WTC11 (cell line): Measurements from ENCODE around the gene CENPM. TPM values are rescaled to one million over a fixed set of nuclear protein-coding genes. Genes with fewer than 3 reads are reported as not detected.

Source experiments
- ATAC-seq: fragments of 200-7000 bp; cut with Tn5 transposase; 2 replicates; pipeline ENCODE4 v1.10.0; 2021; ENCODE audit warnings: mild to moderate bottlenecking, moderate library complexity
- CTCF ChIA-PET: fragments of 300-600 bp; sonication (Branson Sonifier 250); formaldehyde crosslinking; loops from one replicate; lab custom pipeline; 2021; ENCODE audit warnings: antibody characterized with exemption; lab: Charles Lee
- POLR2A ChIA-PET: fragments of 350-600 bp; sonication (Branson Sonifier 250); formaldehyde crosslinking; loops from one replicate; lab custom pipeline; 2021; ENCODE audit warnings: antibody characterized with exemption; lab: Charles Lee
- DNase-seq: peaks from one replicate; pipeline ENCODE4 v3.0.0; 2021; ENCODE audit warnings: low spot score
- H3K27ac Mint-ChIP-seq: 2 replicates; pipeline ENCODE4 v1.8.0; 2021; ENCODE audit warnings: mixed read lengths
- H3K27me3 Mint-ChIP-seq: 2 replicates; pipeline ENCODE4 v1.8.0; 2021; ENCODE audit warnings: low read depth, mild to moderate bottlenecking, moderate library complexity, mixed read lengths
- H3K36me3 Mint-ChIP-seq: 2 replicates; pipeline ENCODE4 v1.8.0; 2021; ENCODE audit warnings: mixed read lengths
- H3K4me1 Mint-ChIP-seq: 2 replicates; pipeline ENCODE4 v1.8.0; 2022; ENCODE audit warnings: mixed read lengths
- H3K4me3 Mint-ChIP-seq: 2 replicates; pipeline ENCODE4 v1.8.0; 2021; ENCODE audit warnings: mild to moderate bottlenecking, moderate library complexity, mixed read lengths
- H3K9me3 Mint-ChIP-seq: 2 replicates; pipeline ENCODE4 v1.8.0; 2021; ENCODE audit warnings: mixed read lengths
- AR ChIP-seq: fragments of 250-450 bp; sonication (Bioruptor Pico); IDR thresholded peaks from 2 replicates; pipeline ENCODE4 v1.9.0; 2021; ENCODE audit warnings: mild to moderate bottlenecking
- ATF3 ChIP-seq: sonication (generic); formaldehyde crosslinking; conservative IDR thresholded peaks from 2 replicates; pipeline ENCODE4 v1.8.1; 2022; ENCODE audit warnings: mild to moderate bottlenecking, missing genetic modification reagents
- CREM ChIP-seq: sonication (generic); formaldehyde crosslinking; IDR thresholded peaks from 2 replicates; pipeline ENCODE4 v1.8.1; 2022; ENCODE audit warnings: mild to moderate bottlenecking, missing genetic modification reagents, moderate library complexity
- ESRRA ChIP-seq: sonication (generic); formaldehyde crosslinking; IDR thresholded peaks from 2 replicates; pipeline ENCODE4 v1.8.1; 2022; ENCODE audit warnings: mild to moderate bottlenecking, missing genetic modification reagents, borderline replicate concordance
- HMGA2 ChIP-seq: fragments of 250-450 bp; sonication (Bioruptor Pico); IDR thresholded peaks from 2 replicates; pipeline ENCODE4 v1.4.0; 2021; ENCODE audit warnings: mild to moderate bottlenecking, moderate library complexity
- KAT7 ChIP-seq: sonication (generic); formaldehyde crosslinking; IDR thresholded peaks from 2 replicates; pipeline ENCODE4 v1.8.1; 2023; ENCODE audit warnings: missing genetic modification reagents, mild to moderate bottlenecking, borderline replicate concordance
- MXD4 ChIP-seq: fragments of 250-450 bp; sonication (Bioruptor Pico); IDR thresholded peaks from 2 replicates; pipeline ENCODE4 v1.8.0; 2021; ENCODE audit warnings: mild to moderate bottlenecking, moderate library complexity, borderline replicate concordance
- NFYB ChIP-seq: sonication (generic); formaldehyde crosslinking; conservative IDR thresholded peaks from 2 replicates; pipeline ENCODE4 v1.8.0; 2022; ENCODE audit warnings: low read depth, missing genetic modification reagents
- NR2C2 ChIP-seq: sonication (generic); formaldehyde crosslinking; IDR thresholded peaks from 2 replicates; pipeline ENCODE4 v1.8.0; 2022; ENCODE audit warnings: mild to moderate bottlenecking, missing genetic modification reagents
- OVOL2 ChIP-seq: fragments of 250-450 bp; sonication (Bioruptor Pico); IDR thresholded peaks from 2 replicates; pipeline ENCODE4 v1.9.0; 2021; ENCODE audit warnings: mild to moderate bottlenecking, borderline replicate concordance
- PRDM15 ChIP-seq: sonication (generic); formaldehyde crosslinking; IDR thresholded peaks from 2 replicates; pipeline ENCODE4 v1.8.0; 2022; ENCODE audit warnings: missing genetic modification reagents
- RORB ChIP-seq: fragments of 250-450 bp; sonication (Bioruptor Pico); IDR thresholded peaks from 2 replicates; pipeline ENCODE4 v1.9.0; 2021; ENCODE audit warnings: mild to moderate bottlenecking
- SP1 ChIP-seq: sonication (generic); formaldehyde crosslinking; conservative IDR thresholded peaks from 2 replicates; pipeline ENCODE4 v1.8.1; 2022; ENCODE audit warnings: missing genetic modification reagents
- STAT6 ChIP-seq: sonication (generic); formaldehyde crosslinking; conservative IDR thresholded peaks from 2 replicates; pipeline ENCODE4 v1.8.1; 2023; ENCODE audit warnings: mild to moderate bottlenecking, low read depth, missing genetic modification reagents, moderate library complexity
- TEAD1 ChIP-seq: sonication (generic); formaldehyde crosslinking; IDR thresholded peaks from 2 replicates; pipeline ENCODE4 v1.8.0; 2022; ENCODE audit warnings: mild to moderate bottlenecking, missing genetic modification reagents
- TP53 ChIP-seq: sonication (generic); formaldehyde crosslinking; IDR thresholded peaks from 2 replicates; pipeline ENCODE4 v1.8.1; 2023; ENCODE audit warnings: mild to moderate bottlenecking, missing genetic modification reagents
- USF2 ChIP-seq: sonication (generic); formaldehyde crosslinking; IDR thresholded peaks from 2 replicates; pipeline ENCODE4 v1.8.1; 2023; ENCODE audit warnings: mild to moderate bottlenecking, missing genetic modification reagents, moderate library complexity
- ZNF219 ChIP-seq: sonication (generic); formaldehyde crosslinking; IDR thresholded peaks from 2 replicates; pipeline ENCODE4 v1.8.0; 2023; ENCODE audit warnings: missing genetic modification reagents, mild to moderate bottlenecking, borderline replicate concordance
- ZNF281 ChIP-seq: sonication (generic); formaldehyde crosslinking; IDR thresholded peaks from 2 replicates; pipeline ENCODE4 v1.8.0; 2023; ENCODE audit warnings: mild to moderate bottlenecking, missing genetic modification reagents
- ZNF416 ChIP-seq: fragments of 250-450 bp; sonication (Bioruptor Pico); IDR thresholded peaks from 2 replicates; pipeline ENCODE4 v1.9.0; 2021; ENCODE audit warnings: mild to moderate bottlenecking, inconsistent platforms
- ZNF423 ChIP-seq: fragments of 250-450 bp; sonication (Bioruptor Pico); IDR thresholded peaks from 2 replicates; pipeline ENCODE4 v2.1.2; 2022; ENCODE audit warnings: mild to moderate bottlenecking, moderate library complexity
- total RNA-seq: library from RNA; stranded (reverse); gene quantifications from 3 replicates; pipeline ENCODE4 v1.2.3, GENCODE V29; 2021

CENPM gene
- total RNA-seq, 1 experiment from 2014 or later: 40.3 TPM

GRCh38 chr22:41932353-41932752 lies 14.6 kb downstream of the CENPM start:
- H3K27me3 Mint-ChIP-seq: peaks cover 34% of the 10 kb centered on the region
- ChIA-PET POLR2A (no interaction called here), CTCF (interaction anchor here (0.6 kb wide), 1 partner anchor 12 kb away, joined by 3 read pairs; no protein-coding TSS in a partner anchor)
- peaks cover 7% of the 10 kb centered on the region for H3K36me3 Mint-ChIP-seq
- ATAC-seq (no peak), DNase-seq (no peak)
- no peak overlapping the region for H3K27ac Mint-ChIP-seq
- H3K4me1 Mint-ChIP-seq: peaks cover 8% of the 10 kb centered on the region
- H3K4me3 Mint-ChIP-seq: no peak overlapping the region
- TF ChIP-seq RORB (CRISPR knock-in tag) (no peak), NR2C2 (no peak), TP53 (CRISPR knock-in tag) (no peak), PRDM15 (CRISPR knock-in tag) (no peak), ESRRA (CRISPR knock-in tag) (no peak), HMGA2 (CRISPR knock-in tag) (no peak), AR (CRISPR knock-in tag) (no peak), SP1 (CRISPR knock-in tag) (no peak), ATF3 (CRISPR knock-in tag) (no peak), TEAD1 (CRISPR knock-in tag) (no peak), MXD4 (CRISPR knock-in tag) (no peak), KAT7 (CRISPR knock-in tag) (no peak), OVOL2 (CRISPR knock-in tag) (no peak), ZNF416 (no peak), ZNF423 (CRISPR knock-in tag) (no peak), ZNF219 (CRISPR knock-in tag) (no peak)
- H3K9me3 Mint-ChIP-seq: no peaks in the 10 kb centered on the region

- no peak overlapping the region for H3K4me3 Mint-ChIP-seq
- DNase-seq (no peak), ATAC-seq (no peak)
- CTCF ChIA-PET: interaction anchor here (0.6 to 1.1 kb wide), 4 partner anchors 9 to 155 kb away, joined by 3 to 4 read pairs (median 4); no protein-coding TSS in a partner anchor
- peaks cover 4% of the 10 kb centered on the region; the same call in 1 of the 2 replicates for H3K36me3 Mint-ChIP-seq
- POLR2A ChIA-PET: no interaction called here
- peaks cover 8% of the 10 kb centered on the region for H3K4me1 Mint-ChIP-seq
- no peak overlapping the region for H3K27ac Mint-ChIP-seq
- peaks cover 40% of the 10 kb centered on the region for H3K27me3 Mint-ChIP-seq
- no peaks in the 10 kb centered on the region for H3K9me3 Mint-ChIP-seq
- TF ChIP-seq HMGA2 (CRISPR knock-in tag) (no peak), ESRRA (CRISPR knock-in tag) (no peak), STAT6 (no peak), NFYB (CRISPR knock-in tag) (no peak), ZNF281 (CRISPR knock-in tag) (no peak), CREM (no peak), USF2 (no peak)
Observed at GRCh38 chr22:41931701-41932269, 15.2 kb downstream of the CENPM start.
